HG03575 (cell line): ENCODE results near the gene TBC1D8.

Source experiments
- ATAC-seq: cut with Tn5 transposase; IDR thresholded peaks from one replicate; pipeline ENCODE4 v1.9.1; 2021; ENCODE audit not compliant: unreplicated experiment, insufficient number of reproducible peaks, low FRiP score; ENCODE audit errors: extremely low read depth

Gene TBC1D8

DNA sequence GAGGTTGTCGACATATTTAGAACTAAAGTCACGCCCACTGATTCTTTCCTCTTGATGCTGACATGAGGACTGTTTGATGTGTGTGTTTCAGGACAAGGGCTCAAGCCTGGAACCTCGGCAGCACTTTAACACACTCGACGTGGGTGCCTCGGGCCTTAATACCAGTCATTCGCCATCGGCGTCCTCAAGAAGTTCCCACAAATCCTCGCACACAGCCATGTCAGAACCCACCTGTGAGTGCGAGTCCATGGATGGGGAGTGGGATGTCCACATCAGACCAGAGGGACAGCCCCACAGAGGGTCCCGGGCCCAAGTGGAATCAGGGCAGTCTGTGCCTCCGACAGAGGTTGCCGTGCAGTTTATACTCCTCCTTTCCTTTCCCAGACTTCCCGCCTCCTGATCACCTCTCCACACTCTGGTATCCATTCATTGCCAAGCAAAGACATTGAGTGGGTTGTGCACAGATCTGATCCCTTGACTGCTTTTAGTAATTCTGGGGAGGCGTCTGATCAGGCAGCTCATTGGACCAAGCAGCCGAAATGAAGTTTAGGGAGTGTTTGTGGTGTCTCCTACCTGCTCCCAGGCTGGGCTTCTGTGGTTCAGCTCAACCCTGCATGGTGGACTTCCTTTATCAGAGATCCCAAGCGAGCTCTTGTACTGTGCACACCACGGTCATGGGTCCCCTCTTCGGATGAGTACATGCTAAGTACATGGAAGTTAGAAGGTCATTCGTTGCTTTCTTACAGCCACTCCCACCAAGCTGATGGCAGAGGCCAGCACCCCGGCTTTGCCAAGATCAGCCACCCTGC lies 176.3 kb downstream of the TBC1D8 start:
- no peak for ATAC-seq

DNA sequence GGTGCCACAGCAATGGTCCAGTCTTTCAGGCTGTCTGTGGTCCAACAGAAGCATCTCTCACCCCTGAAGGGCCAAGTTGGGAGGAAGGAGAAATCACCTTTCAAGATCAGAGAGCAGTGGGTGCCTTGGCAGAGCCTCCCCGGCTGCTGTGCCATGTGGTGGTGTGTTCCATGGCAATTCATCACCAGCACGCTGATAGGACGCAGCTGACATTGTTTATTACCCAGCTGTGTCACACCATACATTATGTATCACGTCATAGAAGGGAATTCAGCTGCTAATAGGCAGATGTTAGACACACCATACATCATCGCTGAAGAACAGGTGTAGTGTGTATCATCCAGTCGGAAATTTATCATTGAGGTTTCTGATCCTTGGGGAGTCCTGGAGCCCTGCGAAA lies 178.7 kb downstream of the TBC1D8 start:
- no peak for ATAC-seq

DNA sequence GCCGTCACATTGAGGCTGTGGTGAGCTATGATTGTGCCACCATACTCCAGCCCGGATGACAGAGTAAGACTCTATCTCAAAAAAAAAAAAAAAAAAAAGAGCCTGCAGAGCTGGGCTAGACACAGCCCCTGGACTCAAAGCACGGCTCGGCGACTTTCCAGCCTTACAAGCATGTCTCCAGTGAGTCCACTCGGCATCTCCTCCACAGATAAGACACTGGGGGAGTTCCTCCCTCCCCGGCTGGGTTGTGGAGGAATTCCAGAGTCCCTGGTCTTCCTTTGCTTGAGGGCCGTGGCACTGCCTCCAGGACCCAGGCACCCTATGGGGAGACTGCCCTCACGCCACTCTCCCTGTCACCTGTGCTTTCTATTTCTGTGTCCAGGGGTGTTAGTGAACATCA lies 180.0 kb downstream of the TBC1D8 start:
- ATAC-seq, result no peak

DNA sequence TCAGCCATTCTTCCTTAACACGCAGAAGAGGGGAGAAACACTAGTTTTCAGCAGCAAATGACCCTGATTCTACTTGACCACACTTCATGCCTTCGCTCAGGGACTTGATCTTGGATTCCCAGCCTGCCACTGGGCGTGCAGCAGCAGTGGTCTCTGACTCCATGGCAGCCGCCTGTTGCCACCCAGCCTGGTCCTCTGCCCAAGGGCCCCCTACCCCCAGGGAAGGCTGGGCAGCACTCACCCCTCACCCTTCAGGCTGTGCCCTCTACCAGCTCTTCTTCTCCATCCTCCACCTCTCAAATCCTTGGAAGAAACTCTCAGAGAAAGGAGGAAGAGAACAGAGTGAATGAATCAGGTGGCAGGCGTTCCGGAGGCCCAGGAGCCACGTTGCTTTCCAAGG lies 181.2 kb downstream of the TBC1D8 start:
- ATAC-seq, result no peak

DNA sequence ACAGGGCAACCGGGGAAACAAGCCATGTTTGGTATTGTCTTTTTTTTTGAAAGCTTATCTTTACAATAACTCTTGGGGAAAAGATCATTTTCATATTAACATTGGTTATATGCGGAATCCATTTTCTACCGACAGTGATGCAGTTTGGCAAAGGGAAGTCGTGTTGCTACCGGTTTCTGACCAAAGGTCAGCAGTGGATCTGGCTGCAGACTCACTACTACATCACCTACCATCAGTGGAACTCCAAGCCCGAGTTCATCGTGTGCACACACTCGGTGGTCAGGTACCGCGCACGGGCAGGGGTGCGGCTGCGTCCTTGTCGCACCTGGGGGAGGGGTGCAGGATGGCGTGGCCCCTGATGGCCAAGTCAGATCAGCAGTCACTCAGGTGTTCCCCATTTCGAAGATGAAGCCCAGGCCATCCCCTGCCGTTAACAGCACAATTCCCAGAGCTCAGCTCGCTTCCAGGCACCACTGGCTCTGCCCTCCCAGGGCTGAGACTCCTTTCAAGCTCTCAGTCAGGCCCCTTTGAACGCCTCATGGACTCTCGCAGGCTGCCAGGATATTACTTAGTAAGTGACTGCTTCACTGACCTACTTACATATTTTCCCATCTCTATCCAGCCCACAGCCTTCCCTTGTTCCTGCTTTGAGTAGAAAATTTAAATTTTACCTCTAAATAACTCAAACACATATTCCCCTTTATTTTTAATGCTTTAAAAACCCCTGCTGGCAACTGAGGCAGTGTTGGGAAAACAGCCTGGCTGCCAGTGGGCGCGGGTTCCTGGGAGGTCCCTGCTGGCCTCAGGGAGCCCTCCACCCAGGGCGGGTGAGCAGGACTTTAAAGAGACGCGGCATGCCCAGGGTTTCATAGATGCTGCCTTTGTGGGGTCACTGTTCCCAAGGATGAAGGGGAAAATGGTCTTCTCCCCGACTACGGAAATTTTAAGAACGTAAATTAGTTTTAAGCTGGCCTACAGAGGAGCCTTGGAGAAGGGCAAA lies 182.7 kb downstream of the TBC1D8 start:
- ATAC-seq, result no peak

DNA sequence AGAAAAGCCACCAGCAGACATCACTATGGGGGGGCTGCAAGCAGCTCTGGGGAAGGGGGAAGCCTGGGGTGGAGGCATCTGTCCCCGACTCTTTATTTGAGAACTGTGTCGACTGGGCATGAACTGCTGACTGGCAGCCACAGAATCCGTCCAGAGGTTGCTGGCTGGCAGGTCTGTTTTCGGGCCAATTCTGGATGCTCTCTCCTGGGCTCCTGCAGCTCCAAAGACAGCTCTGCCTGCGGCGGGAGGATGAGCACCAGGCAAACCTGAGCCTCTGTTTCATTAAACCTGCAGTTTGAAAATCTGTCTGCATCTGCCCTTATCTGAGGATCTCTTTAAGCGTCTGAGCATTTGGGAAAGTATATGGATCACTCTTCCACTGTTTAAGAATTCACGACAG lies 183.5 kb downstream of the TBC1D8 start:
- ATAC-seq, result no peak

DNA sequence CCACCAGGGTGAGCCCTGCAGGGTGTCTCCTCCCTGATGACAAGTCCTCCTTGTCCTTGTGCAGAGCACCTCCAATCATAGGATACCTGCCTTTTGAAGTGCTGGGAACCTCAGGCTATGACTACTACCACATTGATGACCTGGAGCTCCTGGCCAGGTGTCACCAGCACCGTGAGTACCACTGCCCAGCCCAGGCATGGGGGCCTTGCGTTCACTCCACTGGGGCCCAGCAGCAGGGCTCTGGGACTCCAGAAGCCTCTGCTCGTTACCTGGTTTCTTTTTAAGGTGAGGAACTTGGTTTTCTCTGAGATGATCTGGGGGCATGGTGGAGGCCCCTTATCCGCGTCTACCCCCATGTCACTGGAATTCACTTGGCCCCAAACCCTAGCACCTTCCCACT lies 185.6 kb downstream of the TBC1D8 start:
- ATAC-seq, result no peak

DNA sequence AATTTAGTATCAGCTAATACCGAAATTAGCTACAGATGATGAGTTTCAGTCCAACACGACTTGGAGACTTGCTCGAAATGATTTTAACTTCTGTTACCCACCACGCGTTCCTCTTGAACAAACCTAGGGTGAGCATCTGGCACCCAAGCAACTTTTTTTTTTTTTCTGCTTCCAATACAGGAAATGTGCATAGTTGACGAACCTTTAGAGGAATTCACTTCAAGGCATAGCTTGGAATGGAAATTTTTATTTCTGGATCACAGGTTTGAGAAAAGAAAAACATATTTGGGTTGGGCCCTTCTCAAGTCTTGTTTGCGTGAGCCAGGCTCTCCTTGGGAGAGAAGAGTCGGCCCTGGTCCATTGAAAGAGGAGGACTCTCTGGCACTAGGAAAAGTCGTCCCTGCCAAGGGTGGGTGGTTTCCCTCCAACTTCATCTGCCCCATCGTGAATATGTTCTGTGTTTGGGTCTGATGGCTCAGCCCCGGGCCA lies 186.5 kb downstream of the TBC1D8 start:
- no peak for ATAC-seq

DNA sequence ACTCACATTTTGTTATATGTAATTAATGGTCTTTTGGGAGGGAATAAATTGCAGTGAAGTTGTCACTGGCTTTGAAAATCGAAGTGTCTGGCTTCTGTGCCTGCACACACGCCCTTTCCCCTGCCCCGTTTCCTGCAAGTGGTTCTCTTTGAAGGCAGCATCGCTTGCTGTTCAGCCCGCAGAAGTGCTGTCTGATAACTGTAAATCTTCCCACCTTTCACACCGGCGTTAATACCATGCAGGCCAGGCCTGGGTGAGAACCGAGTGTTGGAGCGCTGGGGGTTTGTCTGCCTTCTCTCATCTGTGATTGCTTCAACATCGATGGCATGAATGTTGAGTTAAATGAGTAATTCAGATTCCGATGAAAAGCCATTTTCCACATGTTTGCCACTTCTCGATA lies 187.0 kb downstream of the TBC1D8 start:
- ATAC-seq, result no peak

DNA sequence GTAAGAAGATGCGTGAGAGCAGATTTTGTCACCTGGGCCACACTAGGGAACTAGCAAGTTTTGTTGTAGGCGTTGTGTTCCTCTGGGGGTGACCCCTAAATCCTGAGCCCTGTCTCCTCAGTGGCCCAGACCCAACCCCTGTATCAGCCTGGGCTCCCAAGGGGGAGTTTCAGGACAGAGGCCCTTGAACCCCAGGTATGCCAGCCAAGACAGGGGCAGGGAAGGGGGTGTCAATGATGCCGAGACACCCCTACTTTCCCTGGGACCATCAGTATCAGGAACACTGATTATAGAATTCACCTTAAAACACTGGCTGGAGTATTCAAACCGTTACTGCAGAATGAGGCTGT lies 188.2 kb downstream of the TBC1D8 start:
- no peak for ATAC-seq

DNA sequence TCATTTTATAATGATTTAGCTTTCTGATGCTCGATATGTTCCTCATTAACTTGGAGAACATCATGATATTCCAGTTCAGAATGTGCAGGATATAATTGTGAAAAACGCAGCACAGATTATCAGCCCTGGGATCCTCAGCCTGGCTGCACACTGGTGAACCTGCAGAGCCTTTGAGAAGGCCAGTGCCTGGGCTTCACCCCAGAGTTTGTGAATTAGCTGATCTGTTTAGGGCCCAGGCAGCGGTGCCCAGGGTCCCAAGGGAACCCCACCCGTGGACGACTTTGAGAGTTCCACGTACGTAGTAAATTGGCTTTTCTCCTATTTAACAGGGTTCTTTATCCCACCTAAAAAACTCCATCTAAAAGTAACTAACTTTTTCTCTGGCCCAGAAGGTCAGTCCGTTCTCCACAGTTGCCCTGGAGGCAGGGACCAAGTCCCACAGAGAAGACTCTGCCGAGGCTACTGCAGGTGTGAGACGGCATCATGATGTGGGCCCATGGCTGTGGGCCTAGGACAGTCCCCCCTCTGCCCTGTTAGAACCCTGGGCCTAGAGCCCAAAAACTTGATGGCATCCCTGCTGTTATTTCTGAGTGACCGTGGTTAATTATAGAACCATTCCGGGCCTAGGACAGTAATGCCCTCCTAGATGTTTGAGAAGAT lies 188.7 kb downstream of the TBC1D8 start:
- ATAC-seq, result no peak

DNA sequence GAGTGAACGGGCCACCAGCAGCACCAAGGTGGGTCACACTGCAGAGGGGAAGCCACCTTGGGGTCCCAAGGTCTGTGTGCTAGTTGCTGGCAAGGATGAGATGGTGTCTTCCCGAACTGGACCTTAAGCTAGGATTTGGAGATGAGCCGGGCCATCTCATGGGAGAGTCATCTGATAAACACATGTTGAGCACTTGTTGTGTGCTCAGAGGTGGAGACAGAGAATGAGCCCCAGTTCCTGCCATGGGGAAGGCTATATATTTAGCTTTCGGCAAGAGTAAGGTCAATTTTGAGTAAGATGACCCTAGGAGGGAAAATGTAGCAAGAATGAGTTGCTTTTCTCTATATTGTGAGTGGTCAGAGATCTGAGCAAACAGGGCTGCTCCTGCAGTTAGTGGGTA lies 190.5 kb downstream of the TBC1D8 start:
- no peak for ATAC-seq

DNA sequence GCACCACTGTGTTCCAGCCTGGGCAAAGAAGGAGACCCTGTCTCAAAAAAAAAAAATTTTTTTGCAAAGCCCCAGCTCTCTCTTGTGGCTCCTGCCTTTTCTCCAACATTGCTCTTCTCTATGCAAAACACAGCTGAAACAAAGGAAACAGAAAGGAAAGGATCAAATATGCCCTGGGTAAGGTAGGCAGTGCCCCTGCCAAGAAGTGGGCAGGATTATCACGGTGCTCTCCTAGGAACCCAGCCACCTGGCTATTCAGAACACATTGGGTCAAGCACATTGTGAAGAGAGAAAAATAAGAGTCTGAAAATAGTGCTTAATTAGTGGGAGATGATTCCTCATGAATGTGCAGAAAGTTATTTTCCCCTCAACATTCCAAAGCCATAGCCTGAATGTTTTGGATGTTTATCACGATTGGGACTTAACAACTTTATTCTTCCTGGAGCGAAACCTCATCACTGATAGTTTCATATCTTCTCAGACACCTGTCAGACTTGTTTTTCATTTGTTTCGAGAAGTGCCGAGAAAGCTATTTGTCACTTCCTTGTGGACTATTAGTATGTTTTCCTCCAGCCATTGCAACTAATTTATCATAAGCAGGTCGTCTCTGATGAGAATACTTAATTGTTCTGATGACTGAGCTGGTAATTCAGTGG lies 191.8 kb downstream of the TBC1D8 start:
- no peak for ATAC-seq

DNA sequence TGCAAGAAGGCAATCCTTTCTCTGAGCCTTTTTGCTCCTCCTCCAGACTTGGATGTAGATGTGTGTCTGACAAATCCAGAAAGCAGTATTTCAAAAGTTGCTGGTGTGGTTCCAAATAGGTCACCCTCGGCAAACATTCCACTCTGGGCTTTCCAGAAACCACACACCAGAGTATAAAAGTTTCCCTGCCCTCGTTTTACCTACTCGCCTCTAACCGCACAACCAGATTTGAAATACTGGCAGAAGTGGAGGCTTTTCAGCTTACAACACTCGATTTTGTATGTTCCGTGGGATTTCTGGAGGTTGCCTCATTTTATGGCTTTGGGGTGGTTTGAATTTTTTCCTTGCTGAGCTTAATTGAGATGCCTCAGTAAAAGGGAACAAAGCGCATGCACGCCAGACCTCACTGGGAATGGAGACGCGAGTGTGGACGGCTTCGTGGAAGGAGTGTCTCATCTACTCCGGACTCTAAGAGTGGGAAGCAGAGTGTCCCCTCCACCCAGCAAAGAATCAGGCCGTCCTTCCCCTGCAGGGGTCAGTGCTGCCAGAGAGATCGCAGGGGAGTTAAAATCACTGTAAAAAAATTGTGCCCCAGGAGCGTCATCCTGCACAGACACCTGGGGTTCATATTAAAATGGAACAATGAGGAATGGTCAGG lies 193.1 kb downstream of the TBC1D8 start:
- no peak for ATAC-seq
